NOMO-1 treated with dmso at 0.1 percent for 144 hours (cell line): ENCODE measurements around the gene NAA15.
"Not testable (repeated sequence)": the region's sequence is repeated elsewhere in the genome, so short reads cannot be mapped to it uniquely, and the experiment has no call there.

Experiments
- DNase-seq: peaks from one replicate; lab custom pipeline; 2025; ENCODE audit not compliant: unreplicated experiment; lab: John Stamatoyannopoulos, UW

Gene NAA15

GRCh38 chr4:139333046-139333445, 31.7 kb downstream of the NAA15 start:
- DNase-seq, result no peak

DNA sequence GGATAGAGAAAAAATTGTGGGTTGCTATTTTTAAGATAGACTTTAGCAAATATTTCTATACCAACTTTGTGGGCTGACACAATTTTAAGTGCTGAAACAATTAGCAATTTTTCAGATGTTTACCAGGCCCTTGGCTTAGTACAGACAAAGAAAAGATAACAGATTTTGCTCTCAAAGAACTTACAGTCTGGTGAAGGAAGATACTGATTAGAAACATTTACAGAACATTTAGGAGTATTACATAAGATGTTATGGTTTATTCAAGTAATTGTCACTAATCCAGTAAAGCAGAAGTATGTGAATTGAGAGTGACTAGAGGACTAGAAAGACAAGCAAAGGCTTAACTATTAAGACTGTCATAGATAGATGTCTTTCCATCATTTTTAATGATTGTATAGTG, 36.3 kb downstream of the NAA15 start:
- DNase-seq, result peak; percentile 18

GRCh38 chr4:139361301-139361700, 60.0 kb downstream of the NAA15 start:
- DNase-seq, result no peak

DNA sequence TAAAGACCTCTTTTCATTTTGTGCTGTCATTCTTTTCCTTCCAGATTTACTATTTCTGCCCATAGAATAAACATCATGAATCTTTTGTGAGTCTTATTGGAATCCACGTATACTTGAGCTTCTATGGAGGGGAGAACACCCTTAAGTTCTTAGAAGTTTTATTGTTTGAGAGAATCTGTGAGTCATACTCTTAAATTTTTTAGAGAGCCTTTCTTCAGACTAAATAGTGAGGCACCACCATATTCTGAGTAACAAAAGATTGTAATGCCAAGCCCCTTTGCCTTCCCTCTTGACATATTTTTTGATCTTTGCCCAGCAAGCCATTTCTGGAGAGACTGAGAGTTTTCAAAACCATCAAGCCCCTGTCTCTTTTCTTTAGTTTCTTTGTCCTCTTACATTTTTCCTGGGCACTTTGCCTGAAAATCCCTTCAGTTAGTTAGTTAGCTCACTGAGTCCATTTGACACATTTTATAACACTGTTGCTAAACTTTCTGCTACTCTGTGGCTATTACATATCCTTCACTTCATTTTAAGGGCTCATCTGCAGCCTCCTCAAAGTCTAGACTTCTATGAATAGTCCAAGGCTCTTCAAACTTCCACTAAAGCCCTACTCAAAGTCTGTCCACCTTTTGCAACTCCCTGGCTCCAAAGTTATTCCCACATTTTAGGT, 66.3 kb downstream of the NAA15 start:
- DNase-seq, result no peak

- DNase-seq, result no peak
These were observed 67.7 kb downstream of the NAA15 start for GRCh38 chr4:139368998-139369397.

- no peak for DNase-seq
These were observed 72.9 kb downstream of the NAA15 start for GRCh38 chr4:139374251-139374650.

GRCh38 chr4:139386421-139386820, 85.1 kb downstream of the NAA15 start:
- DNase-seq, result no peak

DNA sequence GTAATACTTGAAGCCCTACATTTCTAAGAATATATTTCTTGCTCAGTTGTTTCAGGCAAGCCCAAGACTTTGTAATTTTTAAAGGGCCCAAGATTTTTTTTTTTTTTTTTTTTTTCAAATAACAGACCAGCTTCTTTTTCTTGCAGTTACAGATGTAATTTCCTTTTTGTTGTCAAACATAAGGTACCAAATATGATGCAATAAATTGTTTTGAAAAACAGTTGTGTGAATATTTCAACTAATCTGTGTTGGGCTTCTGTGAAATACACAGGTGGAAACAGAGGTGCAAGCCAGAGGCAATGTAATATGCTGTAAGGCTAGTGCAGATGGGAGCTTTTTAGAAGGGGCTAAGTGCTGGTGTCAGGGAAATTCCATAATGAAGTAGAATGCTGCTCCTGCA, 87.8 kb downstream of the NAA15 start:
- no peak for DNase-seq

GRCh38 chr4:139389991-139390390, 88.7 kb downstream of the NAA15 start:
- no peak for DNase-seq

GRCh38 chr4:139391731-139392130, 90.4 kb downstream of the NAA15 start:
- no peak for DNase-seq

DNA sequence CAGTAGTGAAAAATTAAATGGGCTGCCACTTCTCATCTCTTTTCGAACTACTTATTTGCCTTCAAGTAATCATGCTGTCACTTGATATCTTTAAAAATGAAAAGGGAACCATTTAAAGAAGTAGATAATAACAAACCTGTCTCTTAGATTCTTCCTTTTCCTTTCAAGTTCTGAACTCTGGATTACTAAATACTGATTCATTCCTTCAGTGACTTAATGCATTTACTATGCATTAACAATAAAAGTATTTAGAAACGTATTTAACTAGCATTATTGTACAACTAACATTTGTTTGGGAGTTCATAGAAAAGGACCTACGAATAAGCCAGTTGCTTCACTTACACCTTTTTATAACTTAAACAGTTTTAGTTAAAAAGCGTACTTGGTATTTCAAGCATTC, 91.5 kb downstream of the NAA15 start:
- no peak for DNase-seq

GRCh38 chr4:139401368-139401767, 100.1 kb downstream of the NAA15 start:
- DNase-seq, result no peak

DNA sequence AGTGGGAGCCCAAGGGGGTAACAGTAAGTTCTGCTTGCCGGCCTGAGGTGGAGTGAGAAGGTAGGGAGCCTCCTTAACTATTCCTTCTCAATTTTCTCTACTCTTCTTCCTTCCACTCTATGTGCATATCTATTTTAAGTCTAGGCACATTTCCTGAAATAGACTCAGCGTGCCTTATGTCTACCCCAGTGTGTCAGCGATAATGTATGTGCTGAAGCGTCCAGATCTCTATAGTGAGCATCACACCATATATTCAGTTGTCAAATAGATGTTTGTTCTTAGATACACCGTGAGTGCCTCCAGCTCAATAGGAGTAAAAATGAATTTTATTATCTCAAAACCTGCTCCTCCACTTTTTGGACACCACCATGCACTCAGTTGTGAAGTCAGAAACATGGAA, 101.1 kb downstream of the NAA15 start:
- no peak for DNase-seq

GRCh38 chr4:139403462-139403861, 102.2 kb downstream of the NAA15 start:
- no peak for DNase-seq

GRCh38 chr4:139410312-139410711, 109.0 kb downstream of the NAA15 start:
- no peak for DNase-seq

GRCh38 chr4:139414671-139415210, 113.4 kb downstream of the NAA15 start:
- not testable (repeated sequence) for DNase-seq

- no peak for DNase-seq
These were observed 114.9 kb downstream of the NAA15 start for GRCh38 chr4:139416073-139416673.

GRCh38 chr4:139419388-139419914, 118.1 kb downstream of the NAA15 start:
- DNase-seq, result peak; percentile 82

DNA sequence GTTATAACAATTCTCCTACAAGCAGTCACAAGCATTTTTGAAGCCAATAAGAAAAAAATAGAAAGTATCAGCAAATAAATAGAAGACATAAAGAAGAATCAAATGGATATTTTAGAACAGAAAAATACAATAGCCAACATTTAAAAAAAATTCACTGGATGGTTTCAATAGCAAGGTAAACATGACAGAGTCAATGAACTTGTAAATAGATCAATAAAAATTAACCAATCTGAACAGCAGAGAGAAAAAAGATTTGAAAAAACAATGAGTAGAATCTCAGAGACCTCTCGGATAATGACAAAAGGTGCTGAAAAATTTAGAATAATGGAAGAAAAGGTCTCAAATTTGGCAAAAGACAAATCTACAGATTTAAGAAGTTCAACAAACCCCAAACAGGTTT, 119.3 kb downstream of the NAA15 start:
- DNase-seq, result no peak

DNA sequence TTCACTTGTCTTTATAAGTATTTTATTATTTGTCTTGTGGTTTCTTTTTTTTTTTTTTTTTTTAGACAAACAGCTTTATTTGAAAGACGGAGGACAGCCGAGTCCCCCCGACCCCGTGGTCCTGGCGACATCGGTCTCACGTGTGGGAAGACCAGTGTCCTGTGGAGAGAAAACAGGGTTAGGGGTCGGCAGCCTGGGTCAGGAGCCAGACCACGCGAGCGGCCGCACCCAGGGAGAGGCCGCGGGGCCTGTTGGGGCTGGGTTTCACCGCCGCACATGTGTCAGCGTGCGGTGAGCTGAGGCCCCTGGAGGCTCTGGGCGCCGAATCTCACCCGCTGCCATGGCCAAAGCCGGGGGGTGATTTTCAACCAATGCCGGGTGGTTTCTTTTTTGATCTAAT, 134.8 kb downstream of the NAA15 start:
- DNase-seq, result no peak

DNA sequence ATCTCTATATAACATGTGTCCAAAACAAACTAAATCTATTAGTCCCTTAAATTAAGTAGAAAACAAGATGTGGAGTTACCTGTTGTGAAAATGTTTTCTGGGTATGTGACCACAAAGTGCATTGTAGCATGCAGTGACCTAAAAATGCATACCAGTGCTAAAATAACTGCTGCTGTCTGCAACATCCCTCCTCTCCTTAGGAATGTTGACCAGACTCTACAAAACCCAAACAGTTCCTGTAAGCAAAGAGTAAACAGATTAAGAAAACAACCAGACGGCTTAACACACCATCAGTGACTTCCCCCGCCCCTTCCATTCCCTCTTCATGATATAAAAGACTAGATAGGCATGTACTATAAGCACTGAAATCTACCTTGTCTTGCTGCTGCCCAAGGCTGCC, 136.8 kb downstream of the NAA15 start:
- no peak for DNase-seq

GRCh38 chr4:139441029-139441428, 139.7 kb downstream of the NAA15 start:
- no peak for DNase-seq
